K562 (cell line): ENCODE measurements around the gene ZFPM1. TPM values are rescaled to one million over a fixed set of nuclear protein-coding genes. Genes with fewer than 3 reads are reported as not detected.

Experiments used
- JUND ChIP-seq, 2 experiments: IDR thresholded peaks; 2 replicates in 1 of 2; 3 replicates in 1 of 2; pipeline ENCODE4 v1.6.1; 2011; ENCODE audit warnings: borderline replicate concordance in 2 of 2, low read depth in 2 of 2, low read length in 2 of 2, improper control_type of control experiment in 1 of 2, missing biosample characterization in 1 of 2, missing genetic modification characterization in 1 of 2, missing genetic modification reagents in 1 of 2
- LCOR ChIP-seq: sonication (generic); formaldehyde crosslinking; IDR thresholded peaks from 2 replicates; pipeline ENCODE4 v1.8.0; 2022; ENCODE audit warnings: mild to moderate bottlenecking, missing genetic modification reagents
- NR3C1 ChIP-seq: sonication (generic); formaldehyde crosslinking; IDR thresholded peaks from 2 replicates; pipeline ENCODE4 v1.8.1; 2022; ENCODE audit warnings: missing genetic modification reagents
- STAG1 ChIP-seq: sonication (generic); formaldehyde crosslinking; IDR thresholded peaks from 2 replicates; pipeline ENCODE4 v1.5.0; 2020; ENCODE audit warnings: missing genetic modification reagents, borderline replicate concordance
- TEAD4 ChIP-seq, 2 experiments: sonication (generic) in 1 of 2; formaldehyde crosslinking in 1 of 2; IDR thresholded peaks; 2 replicates each; pipeline versions ENCODE4 v1.6.1 to v1.8.0; 2012 to 2022; ENCODE audit warnings: borderline replicate concordance in 1 of 2, inconsistent platforms in 1 of 2, low read length in 1 of 2, mild to moderate bottlenecking in 1 of 2, missing genetic modification reagents in 1 of 2
- TGIF2 ChIP-seq: sonication (generic); formaldehyde crosslinking; IDR thresholded peaks from 2 replicates; pipeline ENCODE4 v1.8.1; 2022; ENCODE audit warnings: mild to moderate bottlenecking, missing genetic modification reagents, moderate library complexity
- polyA plus RNA-seq, 8 experiments: library from polyadenylated mRNA; depleted of rRNA in 4 of 8; stranded (reverse) in 5 of 8; unstranded in 3 of 8; fragments of >200 nt; fragmentation: Nextera tagmentation in 2 of 8; fragmentation: Illumina TruSeq in 1 of 8; extraction: Ambion mirVana in 2 of 8; extraction: Trizol in 1 of 8; gene quantifications; 2 replicates each; pipeline versions ENCODE4 v1.2.1 to v1.2.3, GENCODE V29; 2011 to 2014; ENCODE audit warnings: inconsistent platforms in 1 of 8, missing spikeins in 1 of 8
- total RNA-seq, 7 experiments: library from RNA; depleted of rRNA in 6 of 7; stranded (reverse); fragments of >200 nt in 6 of 7; fragmentation: Illumina TruSeq in 2 of 7; extraction: Trizol in 2 of 7; gene quantifications; 2 replicates each; pipeline versions ENCODE4 v1.2.1 to v1.2.3, GENCODE V29; 2011 to 2021; ENCODE audit warnings: low replicate concordance in 1 of 7
- TF ChIP-seq, protein P1 (sequence below), 2 experiments: fragments of 450-650 bp in 1 of 2; sonication (generic) in 1 of 2; formaldehyde crosslinking in 1 of 2; IDR thresholded peaks; 2 replicates each; pipeline versions ENCODE4 v1.7.1 to v1.9.0; 2016 to 2022; ENCODE audit warnings: inconsistent platforms in 1 of 2, mild to moderate bottlenecking in 1 of 2, missing genetic modification reagents in 1 of 2
- TF ChIP-seq, protein P2 (sequence below): fragments of 200-400 bp; formaldehyde crosslinking; IDR thresholded peaks from 2 replicates; pipeline ENCODE4 v1.6.1; 2017; ENCODE audit warnings: mild to moderate bottlenecking, low read depth, low read length, moderate library complexity

The ZFPM1 gene
- total and polyA plus RNA-seq, 9 of the 15 experiments (the other 6 are each of a cell fraction or from before 2014, with no cell fraction given): 0.03 to 35.9 (median 1.4) TPM

- TF ChIP-seq, protein P1, sequence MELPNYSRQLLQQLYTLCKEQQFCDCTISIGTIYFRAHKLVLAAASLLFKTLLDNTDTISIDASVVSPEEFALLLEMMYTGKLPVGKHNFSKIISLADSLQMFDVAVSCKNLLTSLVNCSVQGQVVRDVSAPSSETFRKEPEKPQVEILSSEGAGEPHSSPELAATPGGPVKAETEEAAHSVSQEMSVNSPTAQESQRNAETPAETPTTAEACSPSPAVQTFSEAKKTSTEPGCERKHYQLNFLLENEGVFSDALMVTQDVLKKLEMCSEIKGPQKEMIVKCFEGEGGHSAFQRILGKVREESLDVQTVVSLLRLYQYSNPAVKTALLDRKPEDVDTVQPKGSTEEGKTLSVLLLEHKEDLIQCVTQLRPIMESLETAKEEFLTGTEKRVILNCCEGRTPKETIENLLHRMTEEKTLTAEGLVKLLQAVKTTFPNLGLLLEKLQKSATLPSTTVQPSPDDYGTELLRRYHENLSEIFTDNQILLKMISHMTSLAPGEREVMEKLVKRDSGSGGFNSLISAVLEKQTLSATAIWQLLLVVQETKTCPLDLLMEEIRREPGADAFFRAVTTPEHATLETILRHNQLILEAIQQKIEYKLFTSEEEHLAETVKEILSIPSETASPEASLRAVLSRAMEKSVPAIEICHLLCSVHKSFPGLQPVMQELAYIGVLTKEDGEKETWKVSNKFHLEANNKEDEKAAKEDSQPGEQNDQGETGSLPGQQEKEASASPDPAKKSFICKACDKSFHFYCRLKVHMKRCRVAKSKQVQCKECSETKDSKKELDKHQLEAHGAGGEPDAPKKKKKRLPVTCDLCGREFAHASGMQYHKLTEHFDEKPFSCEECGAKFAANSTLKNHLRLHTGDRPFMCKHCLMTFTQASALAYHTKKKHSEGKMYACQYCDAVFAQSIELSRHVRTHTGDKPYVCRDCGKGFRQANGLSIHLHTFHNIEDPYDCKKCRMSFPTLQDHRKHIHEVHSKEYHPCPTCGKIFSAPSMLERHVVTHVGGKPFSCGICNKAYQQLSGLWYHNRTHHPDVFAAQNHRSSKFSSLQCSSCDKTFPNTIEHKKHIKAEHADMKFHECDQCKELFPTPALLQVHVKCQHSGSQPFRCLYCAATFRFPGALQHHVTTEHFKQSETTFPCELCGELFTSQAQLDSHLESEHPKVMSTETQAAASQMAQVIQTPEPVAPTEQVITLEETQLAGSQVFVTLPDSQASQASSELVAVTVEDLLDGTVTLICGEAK (IDR thresholded peaks at IDR 0.05): peak; percentile 90
- TF ChIP-seq, protein P1 (CRISPR knock-in tag; IDR thresholded peaks at IDR 0.05): no peak
- no peak for TF ChIP-seq NR3C1 (CRISPR knock-in tag)
- no peak for TF ChIP-seq TGIF2 (CRISPR knock-in tag)
- no peak; the same call in 1 of the 2 replicates for TF ChIP-seq TEAD4 (IDR thresholded peaks at IDR 0.05; ENCODE audit: low read length)
- TF ChIP-seq TEAD4 (CRISPR knock-in tag; IDR thresholded peaks at IDR 0.05; ENCODE audit: borderline replicate concordance): no peak
- TF ChIP-seq STAG1 (CRISPR knock-in tag): no peak
- TF ChIP-seq JUND (IDR thresholded peaks at IDR 0.05; ENCODE audit: borderline replicate concordance, low read depth, low read length): peak; percentile 60
- TF ChIP-seq JUND (tag; IDR thresholded peaks at IDR 0.05; ENCODE audit: borderline replicate concordance, low read depth, low read length): no peak; the same call in 2 of the 3 replicates
- no peak for TF ChIP-seq LCOR
- TF ChIP-seq, protein P2, sequence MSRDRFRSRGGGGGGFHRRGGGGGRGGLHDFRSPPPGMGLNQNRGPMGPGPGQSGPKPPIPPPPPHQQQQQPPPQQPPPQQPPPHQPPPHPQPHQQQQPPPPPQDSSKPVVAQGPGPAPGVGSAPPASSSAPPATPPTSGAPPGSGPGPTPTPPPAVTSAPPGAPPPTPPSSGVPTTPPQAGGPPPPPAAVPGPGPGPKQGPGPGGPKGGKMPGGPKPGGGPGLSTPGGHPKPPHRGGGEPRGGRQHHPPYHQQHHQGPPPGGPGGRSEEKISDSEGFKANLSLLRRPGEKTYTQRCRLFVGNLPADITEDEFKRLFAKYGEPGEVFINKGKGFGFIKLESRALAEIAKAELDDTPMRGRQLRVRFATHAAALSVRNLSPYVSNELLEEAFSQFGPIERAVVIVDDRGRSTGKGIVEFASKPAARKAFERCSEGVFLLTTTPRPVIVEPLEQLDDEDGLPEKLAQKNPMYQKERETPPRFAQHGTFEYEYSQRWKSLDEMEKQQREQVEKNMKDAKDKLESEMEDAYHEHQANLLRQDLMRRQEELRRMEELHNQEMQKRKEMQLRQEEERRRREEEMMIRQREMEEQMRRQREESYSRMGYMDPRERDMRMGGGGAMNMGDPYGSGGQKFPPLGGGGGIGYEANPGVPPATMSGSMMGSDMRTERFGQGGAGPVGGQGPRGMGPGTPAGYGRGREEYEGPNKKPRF: no peak
Measured at GRCh38 chr16:88569985-88570690, 117.1 kb downstream of the ZFPM1 start, which contains the start of gene ZC3H18 (continued).
